Keratinocyte (primary cell): ENCODE data around the gene HNRNPL. TPM values are rescaled to one million over a fixed set of nuclear protein-coding genes. Genes with fewer than 3 reads are reported as not detected.

ENCODE experiments used
- DNase-seq: peaks from one replicate; pipeline ENCODE4 v3.0.0-alpha.2; 2011; ENCODE audit warnings: low read depth, missing footprints, low spot score
- FAIRE-seq: peaks from 2 replicates; lab custom pipeline; 2011; peaks lifted over from hg19 to GRCh38; lab: Jason Lieb, UNC
- H2AFZ ChIP-seq: 2 replicates; pipeline ENCODE4 v1.6.0; 2012; ENCODE audit warnings: low read length, control low read depth, inconsistent platforms; ENCODE audit not compliant: control insufficient read depth
- H3K27ac ChIP-seq: 2 replicates; pipeline ENCODE4 v1.5.1; 2011; ENCODE audit warnings: low read length; ENCODE audit not compliant: control insufficient read depth, insufficient read depth
- H3K27me3 ChIP-seq: 3 replicates; pipeline ENCODE4 v1.6.0; 2011; ENCODE audit warnings: low read length; ENCODE audit not compliant: control insufficient read depth, insufficient read depth; ENCODE audit errors: extremely low read depth
- H3K36me3 ChIP-seq, 2 experiments: 2 replicates in 1 of 2; 3 replicates in 1 of 2; pipeline ENCODE4 v1.5.1; 2011; ENCODE audit warnings: low read length in 2 of 2, mild to moderate bottlenecking in 1 of 2; ENCODE audit not compliant: control insufficient read depth in 2 of 2, insufficient read depth in 2 of 2; ENCODE audit errors: extremely low read depth in 1 of 2
- H3K4me1 ChIP-seq: 3 replicates; pipeline ENCODE4 v1.5.1; 2011; ENCODE audit warnings: low read length; ENCODE audit not compliant: control insufficient read depth, insufficient read depth; ENCODE audit errors: extremely low read depth
- H3K4me2 ChIP-seq: 3 replicates; pipeline ENCODE4 v1.6.0; 2011; ENCODE audit warnings: low read depth, low read length; ENCODE audit not compliant: control insufficient read depth, insufficient read depth; ENCODE audit errors: extremely low read depth
- H3K4me3 ChIP-seq, 3 experiments: fragments of 200-600 bp in 1 of 3; sonication (generic) in 1 of 3; 2 replicates in 2 of 3; 3 replicates in 1 of 3; pipeline ENCODE4 v1.5.1; 2011 to 2016; ENCODE audit warnings: low read length in 3 of 3, mild to moderate bottlenecking in 3 of 3, control low read depth in 2 of 3, inconsistent platforms in 1 of 3, low read depth in 1 of 3, mixed read lengths in 1 of 3, mixed run types in 1 of 3, moderate library complexity in 1 of 3; ENCODE audit not compliant: control insufficient read depth in 2 of 3, insufficient read depth in 2 of 3; ENCODE audit errors: extremely low read depth in 1 of 3
- H3K79me2 ChIP-seq: 2 replicates; pipeline ENCODE4 v1.6.0; 2012; ENCODE audit warnings: low read length; ENCODE audit not compliant: control insufficient read depth, insufficient read depth
- H3K9ac ChIP-seq: 3 replicates; pipeline ENCODE4 v1.6.0; 2011; ENCODE audit warnings: low read length; ENCODE audit not compliant: control insufficient read depth, insufficient read depth; ENCODE audit errors: extremely low read depth
- H3K9me1 ChIP-seq: 3 replicates; pipeline ENCODE4 v1.6.0; 2011; ENCODE audit warnings: low read length; ENCODE audit not compliant: control insufficient read depth, insufficient read depth; ENCODE audit errors: extremely low read depth
- H3K9me3 ChIP-seq: 2 replicates; pipeline ENCODE4 v1.5.1; 2012; ENCODE audit warnings: low read depth, low read length; ENCODE audit not compliant: control insufficient read depth
- H4K20me1 ChIP-seq: 3 replicates; pipeline ENCODE4 v1.6.0; 2011; ENCODE audit warnings: low read length; ENCODE audit not compliant: control insufficient read depth, insufficient read depth; ENCODE audit errors: extremely low read depth
- CTCF ChIP-seq, 3 experiments: IDR thresholded peaks in 1 of 3; conservative IDR thresholded peaks in 1 of 3; optimal IDR thresholded peaks in 1 of 3; 2 replicates in 2 of 3; 3 replicates in 1 of 3; pipeline versions ENCODE3 to v1.5.1; 2011; ENCODE audit warnings: low read length in 3 of 3, mild to moderate bottlenecking in 3 of 3, moderate library complexity in 2 of 3, control low read depth in 1 of 3, inconsistent platforms in 1 of 3; ENCODE audit not compliant: insufficient read depth in 2 of 3; ENCODE audit errors: extremely low read depth in 1 of 3
- EZH2 ChIP-seq: IDR thresholded peaks from one replicate; pipeline ENCODE4 v1.6.1; 2012; ENCODE audit warnings: inconsistent platforms, mild to moderate bottlenecking, low read length, moderate library complexity
- dilution Hi-C: fragments of 300-500 bp; cut with MboI; formaldehyde crosslinking; loops from one replicate; pipeline ENCODE4 v1.7.0; 2020; ENCODE audit warnings: low sequenced_read_pairs; ENCODE audit not compliant: extremely low pct_ligation_motif_present
- polyA plus RNA-seq, 5 experiments: library from polyadenylated mRNA; depleted of rRNA in 3 of 5; stranded (reverse) in 3 of 5; stranded (forward) in 1 of 5; unstranded in 1 of 5; fragments of >200 nt; gene quantifications; 1 replicate in 1 of 5; 2 replicates in 3 of 5; 3 replicates in 1 of 5; pipeline versions ENCODE4 v1.2.1 to v1.2.3, GENCODE V29; 2011 to 2012; ENCODE audit warnings: missing spikeins in 2 of 5, low read depth in 1 of 5, low replicate concordance in 1 of 5

Gene HNRNPL
- polyA plus RNA-seq, 1 donor (not counting 4 experiments of a cell fraction or from before 2014, with no cell fraction given): 308 TPM

- Histone ChIP-seq H3K27ac (no peak overlapping the region), H2AFZ (no peak overlapping the region), H3K9ac (no peak overlapping the region), H3K4me1 (peaks cover 39% of the 10 kb centered on the region), H3K27me3 (no peaks in the 10 kb centered on the region), H4K20me1 (peaks cover 22% of the 10 kb centered on the region), H3K36me3 (peaks cover 60 to 74% of the 10 kb centered on the region in 2 experiments), H3K4me2 (no peak overlapping the region), H3K9me3 (no peaks in the 10 kb centered on the region), H3K79me2 (peaks cover 68% of the 10 kb centered on the region), H3K9me1 (peaks cover 3% of the 10 kb centered on the region), H3K4me3 (no peak overlapping the region)
- TF ChIP-seq CTCF (optimal IDR thresholded peaks at IDR 0.05 in 1 of 3, IDR thresholded peaks at IDR 0.05 in 1 of 3, conservative IDR thresholded peaks at IDR 0.05 in 1 of 3; ENCODE audit: extremely low read depth in 1 of 3, insufficient read depth in 2 of 3, low read length in 3 of 3): no peak
- no peak for TF ChIP-seq EZH2
- DNase-seq (no peak), FAIRE-seq (no peak)
- dilution Hi-C loops: no loop called here
These were observed 7.2 kb downstream of the HNRNPL start for GRCh38 chr19:38842439-38843174.

- H3K9me3 ChIP-seq: no peaks in the 10 kb centered on the region
- H3K27me3 ChIP-seq: no peaks in the 10 kb centered on the region
- peaks cover 19% of the 10 kb centered on the region for H4K20me1 ChIP-seq
- no peak overlapping the region for H3K4me3 ChIP-seq
- no peak overlapping the region for H3K27ac ChIP-seq
- peaks cover 2% of the 10 kb centered on the region for H3K9me1 ChIP-seq
- H3K4me1 ChIP-seq: peaks cover 41% of the 10 kb centered on the region
- H2AFZ ChIP-seq: no peak overlapping the region
- peaks cover 56 to 71% of the 10 kb centered on the region in 2 experiments for H3K36me3 ChIP-seq
- H3K9ac ChIP-seq: no peak overlapping the region
- dilution Hi-C loops: no loop called here
- TF ChIP-seq CTCF (optimal IDR thresholded peaks at IDR 0.05 in 1 of 3, IDR thresholded peaks at IDR 0.05 in 1 of 3, conservative IDR thresholded peaks at IDR 0.05 in 1 of 3; ENCODE audit: extremely low read depth in 1 of 3, insufficient read depth in 2 of 3, low read length in 3 of 3) (no peak), EZH2 (no peak)
- no peak for FAIRE-seq
- no peak overlapping the region for H3K4me2 ChIP-seq
- DNase-seq: no peak
- peaks cover 61% of the 10 kb centered on the region for H3K79me2 ChIP-seq
These were observed 7.9 kb downstream of the HNRNPL start for GRCh38 chr19:38841787-38842438.
